Adrenal gland (tissue), 5 donors: ENCODE results near the gene ARL15.

Source experiments
- POLR2A ChIP-seq, 2 donors: fragments of 450-650 bp; IDR thresholded peaks; one replicate each; pipeline ENCODE4 v1.6.1; 2017; ENCODE audit warnings: antibody characterized with exemption in 2 of 2, mild to moderate bottlenecking in 2 of 2, moderate library complexity in 1 of 2
- TF ChIP-seq, protein P1 (sequence below), 6 experiments: fragments of 450-650 bp in 4 of 6; fragments of 200-600 bp in 2 of 6; sonication (generic) in 1 of 6; IDR thresholded peaks; 1 replicate in 5 of 6; 2 replicates in 1 of 6; pipeline versions ENCODE4 v1.5.1 to v1.8.0; 2016 to 2021; ENCODE audit warnings: antibody characterized with exemption in 6 of 6, mild to moderate bottlenecking in 2 of 6, moderate library complexity in 1 of 6
- donor health status: DM: no; HTN: no; CAD: no.

DNA sequence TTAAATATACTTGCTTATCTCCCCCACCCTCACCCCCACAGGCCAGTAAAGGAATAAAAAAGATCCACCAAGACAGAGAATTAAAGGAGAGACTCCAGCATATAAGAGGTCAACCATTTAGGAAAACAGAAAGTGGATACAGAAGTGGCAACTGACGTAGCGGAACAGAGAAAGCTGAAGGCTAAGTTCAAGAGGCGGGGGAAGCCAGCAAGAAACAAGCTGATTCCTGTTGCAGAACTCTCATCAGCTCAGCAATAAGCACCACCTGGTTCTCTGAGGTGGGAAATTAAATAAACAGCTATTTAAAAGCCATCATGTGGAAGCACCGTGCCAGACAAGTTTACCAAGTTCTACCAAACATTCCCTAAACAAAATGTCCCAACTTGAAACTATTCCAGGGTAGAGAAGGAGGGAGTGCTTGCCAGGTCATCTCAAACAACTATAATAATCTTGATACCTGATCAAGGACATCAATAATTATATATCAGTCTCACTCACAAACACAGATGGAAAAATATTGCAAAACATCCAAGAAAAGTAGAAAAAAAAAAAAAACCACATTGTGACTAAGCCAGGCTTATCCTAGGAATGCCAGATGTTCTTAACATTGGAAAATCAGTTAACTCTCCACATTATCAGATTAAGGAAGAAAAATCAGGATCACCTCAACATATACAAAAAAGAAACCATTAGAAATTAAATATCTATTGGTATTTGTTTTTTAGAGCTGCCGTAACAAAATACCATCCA is 7.3 kb upstream of the ARL15 start:
- no peak for TF ChIP-seq POLR2A (IDR thresholded peaks at IDR 0.05)
- TF ChIP-seq, protein P1, sequence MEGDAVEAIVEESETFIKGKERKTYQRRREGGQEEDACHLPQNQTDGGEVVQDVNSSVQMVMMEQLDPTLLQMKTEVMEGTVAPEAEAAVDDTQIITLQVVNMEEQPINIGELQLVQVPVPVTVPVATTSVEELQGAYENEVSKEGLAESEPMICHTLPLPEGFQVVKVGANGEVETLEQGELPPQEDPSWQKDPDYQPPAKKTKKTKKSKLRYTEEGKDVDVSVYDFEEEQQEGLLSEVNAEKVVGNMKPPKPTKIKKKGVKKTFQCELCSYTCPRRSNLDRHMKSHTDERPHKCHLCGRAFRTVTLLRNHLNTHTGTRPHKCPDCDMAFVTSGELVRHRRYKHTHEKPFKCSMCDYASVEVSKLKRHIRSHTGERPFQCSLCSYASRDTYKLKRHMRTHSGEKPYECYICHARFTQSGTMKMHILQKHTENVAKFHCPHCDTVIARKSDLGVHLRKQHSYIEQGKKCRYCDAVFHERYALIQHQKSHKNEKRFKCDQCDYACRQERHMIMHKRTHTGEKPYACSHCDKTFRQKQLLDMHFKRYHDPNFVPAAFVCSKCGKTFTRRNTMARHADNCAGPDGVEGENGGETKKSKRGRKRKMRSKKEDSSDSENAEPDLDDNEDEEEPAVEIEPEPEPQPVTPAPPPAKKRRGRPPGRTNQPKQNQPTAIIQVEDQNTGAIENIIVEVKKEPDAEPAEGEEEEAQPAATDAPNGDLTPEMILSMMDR (IDR thresholded peaks at IDR 0.05) = no peak
